HepG2 (cell line): ENCODE data around the gene NHERF2. TPM values are rescaled to one million over a fixed set of nuclear protein-coding genes. Genes with fewer than 3 reads are reported as not detected.

Experiments used
- ARID5B ChIP-seq: IDR thresholded peaks from 2 replicates; pipeline ENCODE4 v1.4.0; 2020; ENCODE audit warnings: mild to moderate bottlenecking, missing genetic modification reagents
- ARNT ChIP-seq: fragments of 450-650 bp; IDR thresholded peaks from 2 replicates; pipeline ENCODE4 v1.6.1; 2017
- ASH2L ChIP-seq: fragments of 300-600, 200-600 bp; sonication (generic); IDR thresholded peaks from 2 replicates; pipeline ENCODE4 v1.7.0; 2017; ENCODE audit warnings: low read depth, mild to moderate bottlenecking, moderate library complexity, mixed read lengths, low read length; ENCODE audit not compliant: insufficient read length
- FOXO1 ChIP-seq: sonication (generic); formaldehyde crosslinking; IDR thresholded peaks from 2 replicates; pipeline ENCODE4 v1.4.0; 2020; ENCODE audit warnings: missing genetic modification reagents
- GATAD2A ChIP-seq: IDR thresholded peaks from 2 replicates; pipeline ENCODE4 v1.6.1; 2016
- HMGXB4 ChIP-seq, 2 experiments: sonication (generic) in 1 of 2; formaldehyde crosslinking in 1 of 2; IDR thresholded peaks; 2 replicates each; pipeline versions ENCODE4 v1.4.0 to v1.6.1; 2018 to 2020; ENCODE audit warnings: missing genetic modification reagents in 2 of 2, borderline replicate concordance in 1 of 2, low read depth in 1 of 2, mild to moderate bottlenecking in 1 of 2, missing biosample characterization in 1 of 2
- MEIS1 ChIP-seq: sonication (generic); formaldehyde crosslinking; IDR thresholded peaks from 2 replicates; pipeline ENCODE4 v1.9.0; 2021; ENCODE audit warnings: mild to moderate bottlenecking, missing genetic modification reagents, moderate library complexity, borderline replicate concordance
- MTA1 ChIP-seq: sonication (generic); formaldehyde crosslinking; IDR thresholded peaks from 2 replicates; pipeline ENCODE4 v1.4.0; 2020; ENCODE audit warnings: missing genetic modification reagents, mild to moderate bottlenecking, borderline replicate concordance
- MXD3 ChIP-seq: IDR thresholded peaks from 2 replicates; pipeline ENCODE4 v1.6.1; 2016; ENCODE audit warnings: mild to moderate bottlenecking, missing biosample characterization, missing genetic modification reagents
- NCOA5 ChIP-seq: sonication (generic); formaldehyde crosslinking; IDR thresholded peaks from 2 replicates; pipeline ENCODE4 v1.4.0; 2020; ENCODE audit warnings: missing genetic modification reagents
- SALL1 ChIP-seq: sonication (generic); formaldehyde crosslinking; IDR thresholded peaks from 2 replicates; pipeline ENCODE4 v1.8.0; 2022; ENCODE audit warnings: mild to moderate bottlenecking, missing genetic modification reagents
- STAG1 ChIP-seq: sonication (generic); formaldehyde crosslinking; IDR thresholded peaks from 2 replicates; pipeline ENCODE4 v1.4.0; 2020; ENCODE audit warnings: missing genetic modification reagents
- THAP11 ChIP-seq: IDR thresholded peaks from 2 replicates; pipeline ENCODE4 v1.6.1; 2016; ENCODE audit warnings: missing biosample characterization, missing genetic modification reagents
- TRIM22 ChIP-seq: fragments of 450-650 bp; IDR thresholded peaks from 2 replicates; pipeline ENCODE4 v1.6.1; 2017
- XRCC5 ChIP-seq: fragments of 200-400 bp; formaldehyde crosslinking; optimal IDR thresholded peaks from 2 replicates; pipeline ENCODE3; 2017; ENCODE audit warnings: mild to moderate bottlenecking, low read length
- ZBTB7B ChIP-seq: sonication (generic); formaldehyde crosslinking; IDR thresholded peaks from 2 replicates; pipeline ENCODE4 v1.4.0; 2020; ENCODE audit warnings: missing genetic modification reagents
- ZKSCAN1 ChIP-seq: fragments of 150-350 bp; IDR thresholded peaks from 2 replicates; pipeline ENCODE4 v1.6.1; 2014; ENCODE audit warnings: low read length
- ZMAT5 ChIP-seq: sonication (generic); formaldehyde crosslinking; IDR thresholded peaks from 2 replicates; pipeline ENCODE4 v1.5.0; 2020; ENCODE audit warnings: mild to moderate bottlenecking, low read depth, missing genetic modification reagents, borderline replicate concordance
- ZNF441 ChIP-seq: sonication (generic); formaldehyde crosslinking; IDR thresholded peaks from 2 replicates; pipeline ENCODE4 v1.7.0; 2021; ENCODE audit warnings: missing genetic modification reagents, borderline replicate concordance
- ZNF543 ChIP-seq: sonication (generic); formaldehyde crosslinking; IDR thresholded peaks from 2 replicates; pipeline ENCODE4 v1.4.0; 2020; ENCODE audit warnings: mild to moderate bottlenecking, missing genetic modification reagents
- ZNF737 ChIP-seq: sonication (generic); formaldehyde crosslinking; IDR thresholded peaks from 2 replicates; pipeline ENCODE4 v1.5.0; 2020; ENCODE audit warnings: missing genetic modification reagents, mild to moderate bottlenecking, borderline replicate concordance
- ZSCAN31 ChIP-seq: sonication (generic); formaldehyde crosslinking; IDR thresholded peaks from 2 replicates; pipeline ENCODE4 v1.5.0; 2020; ENCODE audit warnings: low read depth, mild to moderate bottlenecking, missing genetic modification reagents
- polyA plus RNA-seq, 8 experiments: library from polyadenylated mRNA; depleted of rRNA in 3 of 8; stranded (reverse) in 7 of 8; unstranded in 1 of 8; fragments of >200 nt; fragmentation: Illumina TruSeq in 4 of 8; extraction: Trizol in 4 of 8; gene quantifications; 2 replicates each; pipeline versions ENCODE4 v1.2.1 to v1.2.3, GENCODE V29; 2011 to 2016; ENCODE audit warnings: low read depth in 4 of 8, missing spikeins in 1 of 8, mixed read lengths in 1 of 8; ENCODE audit not compliant: insufficient read depth in 1 of 8
- total RNA-seq, 5 experiments: library from RNA; depleted of rRNA; stranded (reverse); fragments of >200 nt; fragmentation: Illumina TruSeq; extraction: Trizol; gene quantifications; 2 replicates each; pipeline ENCODE4 v1.2.3, GENCODE V29; 2016; ENCODE audit warnings: low read depth in 1 of 5

NHERF2 gene
- total and polyA plus RNA-seq, 2 of the 13 experiments (the other 11 are each of a cell fraction or from before 2014, with no cell fraction given), result 23.7 to 39.3 TPM

GRCh38 chr16:2016407-2016922 lies 10.2 kb upstream of the NHERF2 start (continued):
- TF ChIP-seq ZNF737 (CRISPR knock-in tag) (0 out of 2 replicates have a peak, but pooled peaks have one; percentile 5), ARID5B (CRISPR knock-in tag) (peak; percentile 42), NCOA5 (CRISPR knock-in tag) (0 out of 2 replicates have a peak, but pooled peaks have one; percentile 28), MXD3 (CRISPR knock-in tag) (no peak), ZSCAN31 (no peak), GATAD2A (peak; percentile 78), ZNF441 (no peak), ZKSCAN1 (no peak), THAP11 (CRISPR knock-in tag) (peak; percentile 26; the same call in 1 of the 2 replicates), ASH2L (no peak), SALL1 (CRISPR knock-in tag) (no peak), ZMAT5 (CRISPR knock-in tag) (no peak), TRIM22 (no peak), ZBTB7B (peak; percentile 71; the same call in 1 of the 2 replicates), MTA1 (CRISPR knock-in tag) (peak; percentile 50; the same call in 1 of the 2 replicates), MEIS1 (CRISPR knock-in tag) (0 out of 2 replicates have a peak, but pooled peaks have one; percentile 40), XRCC5 (peak; percentile 23), STAG1 (CRISPR knock-in tag) (peak; percentile 48), FOXO1 (CRISPR knock-in tag) (no peak), ZNF543 (no peak), HMGXB4 (CRISPR knock-in tag; IDR thresholded peaks at IDR 0.05; ENCODE audit: borderline replicate concordance in 1 of 2, low read depth in 1 of 2) (peak; percentile 45 to 51; a peak in 1 of 4 replicates), ARNT (no peak)
